ENCODE results near the gene NCK2.

Gene NCK2

DNA sequence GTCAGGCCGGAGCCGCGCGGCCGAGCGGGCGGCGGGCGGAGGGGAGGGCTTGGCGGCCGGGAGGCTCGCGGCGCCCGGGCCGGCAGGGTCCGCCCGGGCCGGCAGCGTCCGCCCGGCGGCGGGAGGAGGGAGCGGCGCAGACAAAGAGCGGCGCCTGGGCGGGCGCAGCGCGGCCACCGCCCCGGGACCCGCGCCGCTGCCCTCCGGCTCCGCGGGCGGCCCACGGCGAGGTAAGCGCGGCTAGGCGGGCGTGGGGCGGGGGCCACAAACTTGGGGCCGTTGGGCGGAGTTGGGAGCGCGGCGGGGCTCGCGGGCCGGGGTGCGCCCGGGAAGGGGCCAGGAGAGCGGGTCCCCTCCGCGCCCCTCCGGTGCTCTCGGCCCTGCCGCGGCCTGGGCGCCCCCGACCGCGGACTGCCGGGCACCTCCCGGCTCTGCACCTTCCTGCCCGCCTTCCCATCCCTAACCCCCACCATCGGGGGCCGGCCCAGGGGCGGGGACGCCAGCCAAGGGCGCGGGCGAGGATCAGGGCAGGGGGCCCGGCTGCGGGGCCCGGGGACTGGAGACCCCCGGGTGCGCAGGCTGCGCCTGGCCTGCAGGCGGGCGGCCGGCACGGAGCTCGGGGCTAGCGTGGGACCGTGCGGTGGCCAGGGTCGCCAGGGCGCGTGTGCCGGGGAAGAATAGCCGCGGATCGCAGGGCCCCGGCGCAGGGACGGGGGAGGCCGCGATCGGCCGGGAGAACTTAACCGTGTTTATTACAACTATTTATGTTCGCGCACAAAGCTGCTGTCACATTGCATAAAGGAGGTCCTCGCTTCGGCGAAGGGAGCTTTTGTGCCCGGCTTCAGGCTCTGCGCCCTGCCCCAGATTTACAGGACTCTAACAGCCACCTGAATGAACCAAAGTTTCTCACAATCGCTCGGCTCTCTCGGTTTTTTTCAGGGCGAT, at the start of gene NCK2:
Gene NCK2, plus strand, starts transcription at position 4 of the 945 bp plus-strand sequence. CDS start 110,152 bp downstream, outside the sequence.
- no peak for DNase-seq (ENCODE audit: low spot score)

- DNase-seq (ENCODE audit: low spot score), result no peak
Observed at GRCh38 chr2:105697781-105698449, 46.8 kb upstream of the NCK2 start.

GRCh38 chr2:105698820-105699219, 45.9 kb upstream of the NCK2 start:
- DNase-seq (ENCODE audit: low spot score), result no peak

DNA sequence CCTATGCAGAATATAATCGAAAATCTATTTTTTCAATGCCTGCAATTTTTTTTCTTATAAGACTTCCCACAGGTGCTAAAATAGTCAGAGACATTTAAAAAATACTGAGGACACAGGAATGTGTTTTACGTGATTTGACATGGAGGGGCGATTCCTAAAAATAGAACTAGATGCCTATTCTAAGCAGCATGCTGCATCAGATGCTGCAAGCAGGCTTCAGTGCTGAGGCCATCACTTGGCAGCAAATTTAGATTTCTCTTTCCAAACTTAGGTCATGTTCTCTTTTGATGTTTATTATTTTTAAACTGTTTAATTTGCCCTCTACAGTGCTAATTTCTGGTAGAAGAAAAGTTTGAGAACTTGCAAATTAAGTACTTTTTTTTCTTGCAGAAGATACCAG, 43.7 kb upstream of the NCK2 start:
- DNase-seq (ENCODE audit: low spot score), result no peak

DNA sequence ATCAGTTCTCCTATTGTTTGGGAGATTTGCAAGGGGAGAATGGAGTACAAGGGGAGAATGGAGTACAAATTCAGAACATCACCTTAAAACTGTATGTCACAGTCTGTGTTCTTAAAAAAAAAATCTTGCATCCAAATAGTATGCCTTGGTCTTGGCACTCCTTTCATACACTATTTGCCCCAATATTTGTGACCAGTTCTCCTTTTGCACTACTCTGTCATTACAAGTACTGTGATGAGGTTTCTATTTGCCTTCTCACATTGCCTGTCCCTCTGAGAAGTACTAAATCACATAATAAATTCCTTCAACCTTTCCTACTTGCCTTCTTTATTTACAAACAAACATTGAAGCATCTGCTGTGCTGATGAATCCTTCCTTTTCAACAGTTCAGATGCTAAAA, 36.0 kb upstream of the NCK2 start:
- no peak for DNase-seq (ENCODE audit: low spot score)

GRCh38 chr2:105711394-105711793, 33.3 kb upstream of the NCK2 start:
- no peak for DNase-seq (ENCODE audit: low spot score)

GRCh38 chr2:105712166-105712915, 32.4 kb upstream of the NCK2 start:
- DNase-seq (ENCODE audit: low spot score), result no peak

GRCh38 chr2:105712981-105713596, 31.6 kb upstream of the NCK2 start:
- no peak for DNase-seq (ENCODE audit: low spot score)

DNA sequence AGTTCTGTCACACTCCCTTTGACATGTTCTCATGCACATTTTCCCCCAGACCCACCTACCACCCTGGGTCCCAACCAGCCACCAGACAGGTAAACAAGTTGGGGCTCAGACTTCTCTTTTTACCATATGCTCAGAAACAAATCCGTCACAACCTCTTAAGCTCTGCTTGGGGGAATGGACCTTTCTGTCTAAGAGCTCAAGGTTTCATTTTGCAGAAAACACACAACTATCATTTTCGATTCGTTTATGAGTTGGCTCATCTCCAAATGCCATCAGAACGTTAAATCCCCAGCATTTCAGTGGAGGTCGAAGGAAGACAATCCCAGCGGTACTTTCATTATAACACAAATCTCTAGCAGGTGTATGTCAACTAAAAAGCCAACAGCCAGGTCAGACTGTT, 30.6 kb upstream of the NCK2 start:
- DNase-seq (ENCODE audit: low spot score), result no peak

DNA sequence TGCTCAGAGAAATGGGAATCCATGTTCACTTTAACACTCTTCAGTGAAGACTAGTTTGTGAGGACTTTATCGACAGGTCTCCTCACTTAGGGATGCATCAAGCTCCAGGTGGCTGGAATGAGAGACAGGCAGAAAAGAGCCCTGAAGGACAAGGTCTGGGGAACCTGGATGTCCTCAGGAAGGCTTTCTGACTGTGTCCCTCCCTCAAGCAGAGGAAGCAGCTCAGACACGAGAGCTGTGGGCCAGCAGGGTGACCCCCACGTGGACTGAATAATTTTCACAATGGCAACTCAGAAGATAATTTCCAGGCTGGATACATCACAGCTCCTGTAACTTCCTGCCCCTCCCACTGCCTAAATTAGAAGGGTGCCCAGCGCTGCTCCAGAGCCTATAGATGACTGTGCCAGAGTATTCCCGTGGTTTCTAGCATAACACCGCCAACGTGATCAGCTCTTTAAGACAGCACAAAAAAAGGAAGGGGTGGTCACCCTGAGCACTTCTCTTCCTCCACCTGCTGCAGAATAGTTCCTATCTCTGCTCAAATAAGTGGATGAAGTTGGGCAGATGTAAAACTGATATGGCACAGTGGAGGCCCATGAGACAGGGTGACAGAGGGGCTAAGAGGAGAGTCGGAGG, 25.7 kb upstream of the NCK2 start:
- DNase-seq (ENCODE audit: low spot score), result no peak

DNA sequence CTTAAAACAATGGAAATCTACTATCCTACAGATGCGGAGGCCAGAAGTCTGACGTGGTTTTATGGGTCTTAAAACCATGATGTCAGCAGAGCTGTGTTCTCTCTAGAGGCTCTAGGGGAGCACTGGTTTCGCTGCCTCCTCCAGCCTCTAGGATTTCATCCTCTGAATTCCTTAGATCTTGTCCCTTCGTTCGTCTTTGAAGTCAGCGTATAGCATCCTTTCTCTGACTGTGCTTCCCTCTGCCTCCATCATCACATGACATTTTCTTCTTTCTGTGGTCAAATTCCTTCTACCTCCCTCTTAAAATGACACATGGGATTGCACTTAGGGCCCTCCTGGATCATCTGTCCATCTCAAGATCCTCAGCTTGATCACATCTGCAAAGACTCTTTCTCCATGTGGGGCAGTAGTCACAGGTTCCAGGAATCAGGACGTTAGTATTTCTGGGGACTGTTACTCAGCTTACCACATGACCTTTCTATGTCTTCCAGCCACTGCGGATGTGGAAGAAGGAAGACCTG, 22.7 kb upstream of the NCK2 start:
- DNase-seq (ENCODE audit: low spot score), result no peak

DNA sequence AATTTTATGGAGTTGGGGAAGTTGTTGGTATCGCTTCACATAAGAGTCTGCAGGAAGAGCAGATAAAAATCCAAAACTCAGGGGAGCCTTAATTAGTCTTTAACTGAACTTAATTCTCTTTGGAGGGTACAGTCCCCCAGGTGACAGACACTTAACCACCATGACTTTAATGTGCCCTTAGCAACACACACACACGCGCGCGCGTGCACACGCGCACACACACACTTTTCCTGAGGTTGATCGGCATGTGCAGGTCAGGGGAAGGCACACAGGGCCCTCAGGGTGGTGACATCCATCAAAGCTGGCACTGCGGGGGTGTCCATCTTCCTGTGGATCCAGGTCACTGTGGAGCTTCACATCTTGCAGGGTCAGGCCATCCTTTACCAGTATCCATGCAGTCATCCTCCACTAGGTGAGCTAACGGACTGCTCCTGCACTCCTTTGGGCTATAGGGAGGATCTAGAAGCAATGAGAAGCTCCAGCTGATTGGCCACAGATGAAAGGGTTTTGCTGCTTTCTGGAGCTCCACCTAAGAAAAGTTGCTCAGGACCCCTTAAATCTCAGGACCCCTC, 21.9 kb upstream of the NCK2 start:
- DNase-seq (ENCODE audit: low spot score), result no peak

DNA sequence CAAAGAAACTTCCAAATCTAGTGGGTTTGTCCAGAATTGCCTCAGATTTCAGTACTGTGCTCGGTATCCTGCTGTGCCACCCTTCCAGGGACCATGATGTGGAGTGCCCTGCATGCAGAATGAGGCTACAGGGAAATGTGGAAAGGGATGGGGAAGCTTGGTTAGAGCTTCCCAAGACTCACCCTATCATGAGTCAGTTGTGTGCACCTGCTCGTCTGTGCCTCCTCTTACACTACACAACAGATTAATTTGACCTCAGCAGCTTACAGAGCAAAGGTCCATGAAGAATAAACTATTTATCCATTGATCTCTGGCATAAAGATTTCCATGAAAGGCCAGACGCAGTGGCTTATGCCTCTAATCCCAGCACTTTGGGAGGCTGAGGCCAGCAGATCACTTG, 21.3 kb upstream of the NCK2 start:
- DNase-seq (ENCODE audit: low spot score), result no peak

GRCh38 chr2:105725388-105725787, 19.3 kb upstream of the NCK2 start:
- no peak for DNase-seq (ENCODE audit: low spot score)

- no peak for DNase-seq (ENCODE audit: low spot score)
Observed at GRCh38 chr2:105730170-105730569, 14.5 kb upstream of the NCK2 start.

GRCh38 chr2:105731511-105731910, 13.2 kb upstream of the NCK2 start:
- no peak for DNase-seq (ENCODE audit: low spot score)

DNA sequence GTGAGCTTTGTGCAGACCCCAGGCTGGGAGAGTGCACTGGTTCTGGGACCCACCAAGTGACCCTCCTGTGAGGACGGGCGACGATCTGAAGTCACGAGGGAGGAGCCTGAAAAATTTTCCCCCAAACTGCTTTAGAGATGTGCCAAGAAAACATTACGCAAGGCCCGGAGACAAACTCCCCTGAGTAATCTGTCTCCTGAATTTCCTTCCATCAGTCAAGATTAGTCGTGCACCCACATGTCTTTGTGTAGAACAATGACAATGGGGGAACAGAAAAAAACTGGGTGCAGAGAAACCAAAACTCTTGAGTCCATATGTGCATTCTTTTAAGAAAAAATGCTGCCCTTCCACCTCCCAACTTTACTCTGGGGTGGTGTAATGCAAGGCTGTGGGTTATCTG, 12.6 kb upstream of the NCK2 start:
- peak; percentile 59 for DNase-seq (ENCODE audit: low spot score)

DNA sequence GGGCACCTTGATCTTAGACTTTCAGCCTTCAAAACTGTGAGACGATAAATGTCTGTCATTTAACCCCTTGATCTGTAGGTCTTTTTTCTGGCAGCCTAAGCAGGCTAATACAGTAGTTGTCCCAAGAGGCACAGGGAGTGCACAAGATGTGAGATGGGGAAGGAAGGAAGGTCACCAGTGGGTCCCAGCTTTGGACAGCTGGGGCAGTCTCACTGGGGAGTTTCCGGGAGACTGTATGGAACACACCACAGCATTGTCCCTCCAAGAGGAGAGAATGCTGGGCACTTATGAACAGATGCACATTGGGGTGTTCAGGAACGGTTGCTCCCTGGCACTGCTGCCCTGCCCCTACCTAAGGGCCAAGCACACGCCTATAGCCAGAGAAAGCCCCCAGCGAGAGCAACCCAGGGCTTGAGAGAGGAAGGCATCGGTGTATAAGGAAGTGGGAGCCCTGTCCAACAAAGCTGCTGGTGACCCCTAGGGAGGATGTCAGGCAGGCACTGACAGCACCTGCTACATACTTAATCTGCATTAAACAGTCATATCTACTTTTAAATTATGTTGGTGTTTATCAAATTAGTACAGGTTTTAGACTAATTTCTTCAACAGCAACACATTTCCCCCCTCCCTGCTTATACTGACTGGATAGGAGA, 11.6 kb upstream of the NCK2 start:
- DNase-seq (ENCODE audit: low spot score), result no peak

GRCh38 chr2:105733875-105734274, 10.8 kb upstream of the NCK2 start:
- no peak for DNase-seq (ENCODE audit: low spot score)

- DNase-seq (ENCODE audit: low spot score), result no peak
Observed at GRCh38 chr2:105734762-105735538, 9.8 kb upstream of the NCK2 start.
